Measurements from ENCODE around the gene TCL1A. TPM values are rescaled to one million over a fixed set of nuclear protein-coding genes. Genes with fewer than 3 reads are reported as not detected.

Gene TCL1A
- total RNA-seq, 1 donor from 2014 or later, result not detected

DNA sequence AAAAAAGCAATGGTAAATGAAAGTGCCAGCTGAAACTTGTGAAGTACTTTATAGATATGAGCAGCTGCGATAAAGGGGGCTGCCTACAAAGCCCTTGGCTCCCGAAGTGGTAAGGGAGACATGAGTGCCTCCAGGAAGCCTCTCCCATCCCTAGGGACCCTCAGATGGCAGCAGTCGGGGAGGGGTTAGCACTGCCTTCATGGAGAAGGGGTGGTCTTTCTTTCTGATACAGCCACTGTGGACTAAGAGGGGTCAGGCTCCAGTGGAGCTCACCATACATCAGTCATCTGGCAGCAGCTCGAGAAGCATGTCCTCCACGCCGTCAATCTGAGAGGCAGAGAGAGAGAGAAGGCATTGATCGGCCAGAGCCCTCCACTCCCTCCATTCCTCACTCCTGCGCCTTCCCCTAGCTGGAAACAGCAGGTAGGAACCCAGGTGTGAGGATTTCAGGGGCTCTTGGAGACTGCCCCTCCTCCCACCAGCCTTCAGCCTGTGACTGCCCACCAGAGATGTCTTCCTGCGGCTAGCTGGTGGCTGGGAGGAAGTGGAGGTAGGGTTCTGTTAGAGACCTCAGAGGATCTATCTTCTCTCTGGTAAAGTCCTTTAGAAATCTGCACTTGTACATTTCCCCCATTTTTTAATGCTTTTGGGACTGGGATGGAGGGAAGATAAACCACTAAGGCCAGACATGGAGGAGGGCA, 2.3 kb downstream of the TCL1A start:
- FAIRE-seq, result no peak
- Mint-ChIP-seq H3K4me3 (ENCODE audit: unreplicated experiment) (no peak overlapping the region), H3K9me3 (ENCODE audit: unreplicated experiment) (no peaks in the 10 kb centered on the region), H3K4me1 (ENCODE audit: low read depth, unreplicated experiment) (no peaks in the 10 kb centered on the region), H3K27me3 (ENCODE audit: low read depth, unreplicated experiment) (peaks cover 24% of the 10 kb centered on the region), H3K27ac (ENCODE audit: unreplicated experiment) (no peak overlapping the region), H3K36me3 (ENCODE audit: low read depth, unreplicated experiment) (no peaks in the 10 kb centered on the region)
- no peaks in the 10 kb centered on the region for H3K9me3 ChIP-seq (ENCODE audit: insufficient read depth, low read depth, low read length)
- no peak for TF ChIP-seq EZH2 (IDR thresholded peaks at IDR 0.05; ENCODE audit: insufficient read depth, low read length)
- TF ChIP-seq, protein P1, sequence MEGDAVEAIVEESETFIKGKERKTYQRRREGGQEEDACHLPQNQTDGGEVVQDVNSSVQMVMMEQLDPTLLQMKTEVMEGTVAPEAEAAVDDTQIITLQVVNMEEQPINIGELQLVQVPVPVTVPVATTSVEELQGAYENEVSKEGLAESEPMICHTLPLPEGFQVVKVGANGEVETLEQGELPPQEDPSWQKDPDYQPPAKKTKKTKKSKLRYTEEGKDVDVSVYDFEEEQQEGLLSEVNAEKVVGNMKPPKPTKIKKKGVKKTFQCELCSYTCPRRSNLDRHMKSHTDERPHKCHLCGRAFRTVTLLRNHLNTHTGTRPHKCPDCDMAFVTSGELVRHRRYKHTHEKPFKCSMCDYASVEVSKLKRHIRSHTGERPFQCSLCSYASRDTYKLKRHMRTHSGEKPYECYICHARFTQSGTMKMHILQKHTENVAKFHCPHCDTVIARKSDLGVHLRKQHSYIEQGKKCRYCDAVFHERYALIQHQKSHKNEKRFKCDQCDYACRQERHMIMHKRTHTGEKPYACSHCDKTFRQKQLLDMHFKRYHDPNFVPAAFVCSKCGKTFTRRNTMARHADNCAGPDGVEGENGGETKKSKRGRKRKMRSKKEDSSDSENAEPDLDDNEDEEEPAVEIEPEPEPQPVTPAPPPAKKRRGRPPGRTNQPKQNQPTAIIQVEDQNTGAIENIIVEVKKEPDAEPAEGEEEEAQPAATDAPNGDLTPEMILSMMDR (IDR thresholded peaks at IDR 0.05; ENCODE audit: insufficient read depth, low read depth, low read length), result no peak
- no peak for DNase-seq (ENCODE audit: low read depth)
- no peaks in the 10 kb centered on the region for H3K4me1 ChIP-seq (ENCODE audit: insufficient read depth, low read length)
- no peaks in the 10 kb centered on the region for H3K27me3 ChIP-seq (ENCODE audit: insufficient read depth, low read length)
- no peak overlapping the region for H3K4me2 ChIP-seq (ENCODE audit: low read length)
- no peaks in the 10 kb centered on the region for H3K36me3 ChIP-seq (ENCODE audit: insufficient read depth, low read length)
- H3K9ac ChIP-seq (ENCODE audit: low read length), result no peak overlapping the region
- no peaks in the 10 kb centered on the region for H3K79me2 ChIP-seq (ENCODE audit: insufficient read depth, low read length)
- H3K4me3 ChIP-seq (ENCODE audit: insufficient read depth, low read depth, low read length), result no peak overlapping the region
- no peak overlapping the region for H3K27ac ChIP-seq (ENCODE audit: low read depth, low read length)
- no peaks in the 10 kb centered on the region for H4K20me1 ChIP-seq (ENCODE audit: insufficient read depth, low read length)
- H2AFZ ChIP-seq (ENCODE audit: low read depth, low read length), result no peak overlapping the region

DNA sequence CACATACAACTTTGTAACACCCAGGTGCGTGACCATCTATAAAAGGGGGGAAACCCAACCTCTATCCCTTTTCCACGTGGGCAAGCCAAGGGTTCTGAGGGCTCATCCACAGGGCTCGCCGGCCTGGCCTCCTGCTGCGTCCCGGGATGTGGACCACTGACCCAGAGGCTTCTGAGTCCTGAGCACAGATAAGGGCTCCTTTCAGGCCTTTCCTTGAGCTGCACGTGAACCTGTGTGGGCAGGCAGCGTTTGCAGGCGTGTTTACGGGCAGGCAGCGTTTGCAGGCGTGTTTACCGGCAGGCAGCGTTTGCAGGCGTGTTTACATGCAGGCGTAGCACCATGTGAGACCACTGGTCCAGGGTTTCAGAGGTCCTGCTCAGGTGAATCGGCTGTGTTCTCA, 3.8 kb downstream of the TCL1A start:
- no peaks in the 10 kb centered on the region for H3K79me2 ChIP-seq (ENCODE audit: insufficient read depth, low read length)
- Mint-ChIP-seq H3K27ac (ENCODE audit: unreplicated experiment) (no peak overlapping the region), H3K27me3 (ENCODE audit: low read depth, unreplicated experiment) (peaks cover 21% of the 10 kb centered on the region), H3K4me3 (ENCODE audit: unreplicated experiment) (no peak overlapping the region), H3K36me3 (ENCODE audit: low read depth, unreplicated experiment) (no peaks in the 10 kb centered on the region), H3K9me3 (ENCODE audit: unreplicated experiment) (no peaks in the 10 kb centered on the region), H3K4me1 (ENCODE audit: low read depth, unreplicated experiment) (no peaks in the 10 kb centered on the region)
- no peaks in the 10 kb centered on the region for H3K36me3 ChIP-seq (ENCODE audit: insufficient read depth, low read length)
- DNase-seq (ENCODE audit: low read depth), result no peak
- H3K4me2 ChIP-seq (ENCODE audit: low read length), result no peak overlapping the region
- H2AFZ ChIP-seq (ENCODE audit: low read depth, low read length), result no peak overlapping the region
- no peaks in the 10 kb centered on the region for H3K4me1 ChIP-seq (ENCODE audit: insufficient read depth, low read length)
- TF ChIP-seq, protein P1 (IDR thresholded peaks at IDR 0.05; ENCODE audit: insufficient read depth, low read depth, low read length), result no peak
- no peak for TF ChIP-seq EZH2 (IDR thresholded peaks at IDR 0.05; ENCODE audit: insufficient read depth, low read length)
- no peak for FAIRE-seq
- no peak overlapping the region for H3K9ac ChIP-seq (ENCODE audit: low read length)
- no peak overlapping the region for H3K27ac ChIP-seq (ENCODE audit: low read depth, low read length)
- no peaks in the 10 kb centered on the region for H4K20me1 ChIP-seq (ENCODE audit: insufficient read depth, low read length)
- H3K4me3 ChIP-seq (ENCODE audit: insufficient read depth, low read depth, low read length), result no peak overlapping the region
- H3K9me3 ChIP-seq (ENCODE audit: insufficient read depth, low read depth, low read length), result no peaks in the 10 kb centered on the region
- no peaks in the 10 kb centered on the region for H3K27me3 ChIP-seq (ENCODE audit: insufficient read depth, low read length)

DNA sequence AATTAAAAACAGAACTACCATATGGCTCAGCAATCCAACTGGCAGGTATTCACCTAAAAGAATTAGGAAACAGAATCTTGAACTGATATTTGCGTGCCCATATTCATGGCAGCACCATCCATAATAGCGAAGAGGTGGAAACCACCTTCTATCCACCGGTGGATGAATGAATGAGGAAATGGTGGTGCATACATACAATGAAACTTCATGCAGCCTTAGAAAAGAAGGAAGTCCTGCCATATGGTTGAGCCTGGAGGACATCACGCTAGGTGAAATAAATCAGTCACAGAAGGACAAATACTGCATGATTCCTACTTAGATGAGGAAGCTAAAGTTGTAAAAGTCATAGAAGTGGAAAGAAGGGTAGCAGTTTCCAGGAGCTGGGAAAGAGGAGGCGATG, 6.6 kb downstream of the TCL1A start:
- no peaks in the 10 kb centered on the region for H3K9me3 ChIP-seq (ENCODE audit: insufficient read depth, low read depth, low read length)
- H3K36me3 Mint-ChIP-seq (ENCODE audit: low read depth, unreplicated experiment), result no peaks in the 10 kb centered on the region
- peaks cover 21% of the 10 kb centered on the region for H3K27me3 Mint-ChIP-seq (ENCODE audit: low read depth, unreplicated experiment)
- TF ChIP-seq EZH2 (IDR thresholded peaks at IDR 0.05; ENCODE audit: insufficient read depth, low read length), result no peak
- TF ChIP-seq, protein P1 (IDR thresholded peaks at IDR 0.05; ENCODE audit: insufficient read depth, low read depth, low read length), result no peak
- no peak overlapping the region for H3K4me3 Mint-ChIP-seq (ENCODE audit: unreplicated experiment)
- peaks cover 4% of the 10 kb centered on the region for H3K4me1 Mint-ChIP-seq (ENCODE audit: low read depth, unreplicated experiment)
- no peaks in the 10 kb centered on the region for H3K27me3 ChIP-seq (ENCODE audit: insufficient read depth, low read length)
- no peak overlapping the region for H2AFZ ChIP-seq (ENCODE audit: low read depth, low read length)
- no peaks in the 10 kb centered on the region for H3K79me2 ChIP-seq (ENCODE audit: insufficient read depth, low read length)
- H3K4me1 ChIP-seq (ENCODE audit: insufficient read depth, low read length), result no peaks in the 10 kb centered on the region
- H3K36me3 ChIP-seq (ENCODE audit: insufficient read depth, low read length), result no peaks in the 10 kb centered on the region
- no peak overlapping the region for H3K27ac Mint-ChIP-seq (ENCODE audit: unreplicated experiment)
- H3K9me3 Mint-ChIP-seq (ENCODE audit: unreplicated experiment), result no peaks in the 10 kb centered on the region
- H3K4me2 ChIP-seq (ENCODE audit: low read length), result no peak overlapping the region
- no peak for FAIRE-seq
- no peak overlapping the region for H3K9ac ChIP-seq (ENCODE audit: low read length)
- H3K27ac ChIP-seq (ENCODE audit: low read depth, low read length), result no peak overlapping the region
- no peak overlapping the region for H3K4me3 ChIP-seq (ENCODE audit: insufficient read depth, low read depth, low read length)
- no peak for DNase-seq (ENCODE audit: low read depth)
- H4K20me1 ChIP-seq (ENCODE audit: insufficient read depth, low read length), result no peaks in the 10 kb centered on the region

Measured in astrocyte (in vitro differentiated cells and primary cell).